GM12892 (cell line): Measurements from ENCODE around the gene TMEM222.

ENCODE experiments used
- POLR2A ChIP-seq: IDR thresholded peaks from 2 replicates; pipeline ENCODE4 v1.6.1; 2011; ENCODE audit warnings: low read depth, low read length, control low read depth
- POLR2AphosphoS5 ChIP-seq: IDR thresholded peaks from 2 replicates; pipeline ENCODE4 v1.6.1; 2011; ENCODE audit warnings: low read depth, low read length, control low read depth
- TAF1 ChIP-seq: IDR thresholded peaks from 2 replicates; pipeline ENCODE4 v1.6.1; 2011; ENCODE audit warnings: low read depth, mild to moderate bottlenecking, control low read depth, low read length, borderline replicate concordance

DNA sequence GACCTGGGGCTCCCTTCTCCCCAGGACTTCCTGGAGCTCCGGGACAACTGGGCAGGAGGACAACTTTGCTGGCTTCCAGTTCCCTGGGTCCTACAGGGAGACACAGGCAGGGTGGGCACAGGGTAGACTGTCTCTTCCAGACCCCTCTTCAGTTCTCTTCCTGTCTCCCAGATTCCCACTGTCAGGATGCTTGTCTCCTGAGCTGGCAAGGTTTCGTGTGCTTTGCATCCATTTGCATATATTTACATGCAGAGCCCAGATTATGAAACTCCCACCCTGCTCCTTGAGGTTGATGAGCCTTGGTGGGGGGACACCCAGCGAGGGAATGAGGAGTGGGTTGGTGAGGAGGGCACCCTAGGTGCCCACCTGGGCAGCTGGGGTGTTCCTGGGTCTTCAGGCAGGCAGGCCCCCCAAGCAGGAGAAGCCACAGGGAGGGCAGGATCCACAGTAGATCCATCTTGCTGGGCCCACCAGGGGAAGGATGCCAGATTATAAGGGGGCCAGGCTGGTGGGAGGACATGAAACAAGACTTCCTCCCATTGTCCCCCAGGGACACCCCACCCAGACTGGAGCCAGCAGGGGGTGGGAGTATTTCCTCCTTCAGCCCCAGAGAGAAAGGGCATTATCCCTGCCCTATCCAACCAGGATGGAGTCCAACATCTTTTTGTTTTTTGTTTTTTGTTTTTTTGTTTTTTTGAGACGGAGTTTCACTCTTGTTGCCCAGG, 52.6 kb downstream of the TMEM222 start, which contains the start of gene FCN3:
- TF ChIP-seq POLR2A = no peak
- TF ChIP-seq POLR2AphosphoS5 = no peak
- no peak for TF ChIP-seq TAF1
